WTC11 (cell line): ENCODE measurements around the gene CUL4A.
"Not testable (repeated sequence)": the region's sequence is repeated elsewhere in the genome, so short reads cannot be mapped to it uniquely, and the experiment has no call there.

ENCODE experiments used
- E2F4 ChIP-seq: sonication (generic); formaldehyde crosslinking; IDR thresholded peaks from 2 replicates; pipeline ENCODE4 v1.8.1; 2022; ENCODE audit warnings: low read depth, mild to moderate bottlenecking, moderate library complexity, missing genetic modification reagents, borderline replicate concordance
- ESRRA ChIP-seq: sonication (generic); formaldehyde crosslinking; IDR thresholded peaks from 2 replicates; pipeline ENCODE4 v1.8.1; 2022; ENCODE audit warnings: mild to moderate bottlenecking, missing genetic modification reagents, borderline replicate concordance
- JUN ChIP-seq: sonication (generic); formaldehyde crosslinking; IDR thresholded peaks from 2 replicates; pipeline ENCODE4 v1.8.0; 2023; ENCODE audit warnings: mild to moderate bottlenecking, missing genetic modification reagents
- NFYB ChIP-seq: sonication (generic); formaldehyde crosslinking; conservative IDR thresholded peaks from 2 replicates; pipeline ENCODE4 v1.8.0; 2022; ENCODE audit warnings: low read depth, missing genetic modification reagents
- TCF7 ChIP-seq: sonication (generic); formaldehyde crosslinking; IDR thresholded peaks from 2 replicates; pipeline ENCODE4 v1.8.0; 2022; ENCODE audit warnings: mild to moderate bottlenecking, low read depth, missing genetic modification reagents, moderate library complexity
- USF2 ChIP-seq: sonication (generic); formaldehyde crosslinking; IDR thresholded peaks from 2 replicates; pipeline ENCODE4 v1.8.1; 2023; ENCODE audit warnings: mild to moderate bottlenecking, missing genetic modification reagents, moderate library complexity

- not testable (repeated sequence) for TF ChIP-seq USF2; NFYB (CRISPR knock-in tag); JUN (CRISPR knock-in tag); E2F4; TCF7; ESRRA
Observed at GRCh38 chr13:113314112-113314511, 104.7 kb downstream of the CUL4A start.
